Chondrocyte (in vitro differentiated cells): Measurements from ENCODE around the gene SLC47A2. TPM values are rescaled to one million over a fixed set of nuclear protein-coding genes. Genes with fewer than 3 reads are reported as not detected.

Source experiments
- DNase-seq: peaks from one replicate; pipeline ENCODE4 v3.0.0; 2021; ENCODE audit warnings: mixed read lengths, low spot score
- H3K27ac Mint-ChIP-seq: one replicate; pipeline ENCODE4 v1.8.0; 2021; ENCODE audit warnings: mild to moderate bottlenecking, moderate library complexity, mixed read lengths; ENCODE audit not compliant: unreplicated experiment
- H3K27me3 Mint-ChIP-seq: 2 replicates; pipeline ENCODE4 v1.8.0; 2021; ENCODE audit warnings: low read depth, mixed read lengths
- H3K36me3 Mint-ChIP-seq: 2 replicates; pipeline ENCODE4 v1.8.0; 2021; ENCODE audit warnings: low read depth, mixed read lengths
- H3K4me1 Mint-ChIP-seq: 2 replicates; pipeline ENCODE4 v1.8.0; 2021; ENCODE audit warnings: low read depth, mild to moderate bottlenecking, mixed read lengths
- H3K4me3 Mint-ChIP-seq: one replicate; pipeline ENCODE4 v1.8.0; 2021; ENCODE audit warnings: mild to moderate bottlenecking, moderate library complexity, mixed read lengths; ENCODE audit not compliant: unreplicated experiment
- H3K9me3 Mint-ChIP-seq: 2 replicates; pipeline ENCODE4 v1.8.0; 2021; ENCODE audit warnings: low read depth, mixed read lengths
- CTCF ChIP-seq: fragments of 200-600 bp; sonication (generic); IDR thresholded peaks from 2 replicates; pipeline ENCODE4 v1.5.0; 2021; ENCODE audit warnings: antibody characterized with exemption, mild to moderate bottlenecking, moderate library complexity
- total RNA-seq: library from RNA; stranded (reverse); gene quantifications from 3 replicates; pipeline ENCODE4 v1.2.1, GENCODE V29; 2021

SLC47A2 gene
- total RNA-seq, 1 donor from 2014 or later = not detected

GRCh38 chr17:19664136-19664820 is 52.1 kb downstream of the SLC47A2 start:
- Mint-ChIP-seq H3K27me3 (no peaks in the 10 kb centered on the region), H3K27ac (no peak overlapping the region), H3K4me3 (no peak overlapping the region), H3K4me1 (no peaks in the 10 kb centered on the region), H3K36me3 (peaks cover 13% of the 10 kb centered on the region), H3K9me3 (no peaks in the 10 kb centered on the region)
- no peak for TF ChIP-seq CTCF
- DNase-seq = no peak

DNA sequence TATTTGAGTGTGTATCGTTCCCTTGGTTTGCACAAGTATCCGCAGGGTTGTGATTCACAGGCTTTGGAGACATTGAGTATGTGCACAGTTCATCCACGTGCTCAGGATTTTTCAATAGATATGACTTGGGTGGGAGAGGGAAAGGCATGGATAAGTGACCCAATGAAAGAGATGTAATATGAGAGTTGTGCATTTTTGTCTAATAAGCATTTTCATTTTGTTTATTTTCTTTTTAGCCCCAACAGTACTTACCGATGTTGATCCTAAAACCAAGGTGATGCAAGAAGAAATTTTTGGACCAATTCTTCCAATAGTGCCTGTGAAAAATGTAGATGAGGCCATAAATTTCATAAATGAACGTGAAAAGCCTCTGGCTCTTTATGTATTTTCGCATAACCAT is 53.3 kb downstream of the SLC47A2 start:
- DNase-seq = no peak
- H3K4me3 Mint-ChIP-seq = no peak overlapping the region
- H3K36me3 Mint-ChIP-seq = peaks cover 13% of the 10 kb centered on the region
- H3K27me3 Mint-ChIP-seq = no peaks in the 10 kb centered on the region
- no peaks in the 10 kb centered on the region for H3K4me1 Mint-ChIP-seq
- TF ChIP-seq CTCF = no peak
- H3K27ac Mint-ChIP-seq = no peak overlapping the region
- no peaks in the 10 kb centered on the region for H3K9me3 Mint-ChIP-seq

- Mint-ChIP-seq H3K9me3 (no peaks in the 10 kb centered on the region), H3K36me3 (peaks cover 23% of the 10 kb centered on the region), H3K27me3 (no peaks in the 10 kb centered on the region), H3K27ac (no peak overlapping the region), H3K4me3 (no peak overlapping the region), H3K4me1 (no peaks in the 10 kb centered on the region)
- DNase-seq = no peak
- no peak for TF ChIP-seq CTCF
Measured at GRCh38 chr17:19661121-19661520, 55.3 kb downstream of the SLC47A2 start.

- Mint-ChIP-seq H3K27me3 (no peaks in the 10 kb centered on the region), H3K4me3 (no peak overlapping the region), H3K4me1 (no peaks in the 10 kb centered on the region), H3K9me3 (no peaks in the 10 kb centered on the region), H3K27ac (no peak overlapping the region), H3K36me3 (peaks cover 23% of the 10 kb centered on the region)
- no peak for TF ChIP-seq CTCF
- no peak for DNase-seq
Measured at GRCh38 chr17:19660219-19660870, 56.0 kb downstream of the SLC47A2 start.

- H3K4me3 Mint-ChIP-seq = no peak overlapping the region
- H3K4me1 Mint-ChIP-seq = no peaks in the 10 kb centered on the region
- H3K27me3 Mint-ChIP-seq = no peaks in the 10 kb centered on the region
- no peaks in the 10 kb centered on the region for H3K9me3 Mint-ChIP-seq
- no peak overlapping the region for H3K27ac Mint-ChIP-seq
- H3K36me3 Mint-ChIP-seq = peaks cover 21% of the 10 kb centered on the region
- no peak for TF ChIP-seq CTCF
- DNase-seq = no peak
Measured at GRCh38 chr17:19659366-19660177, 56.8 kb downstream of the SLC47A2 start.
